GM18499 (cell line): ENCODE data around the gene COA1.
"Not testable (repeated sequence)": the region's sequence is repeated elsewhere in the genome, so short reads cannot be mapped to it uniquely, and the experiment has no call there.

Source experiments
- ATAC-seq: cut with Tn5 transposase; IDR thresholded peaks from one replicate; pipeline ENCODE4 v1.9.1; 2021; ENCODE audit warnings: moderate number of reproducible peaks; ENCODE audit not compliant: insufficient read depth, unreplicated experiment

The COA1 gene

GRCh38 chr7:43731494-43731893 is 2.2 kb upstream of the COA1 start:
- ATAC-seq = not testable (repeated sequence)

- peak; percentile 12 for ATAC-seq
These were observed 563 bp upstream of the COA1 start for GRCh38 chr7:43729924-43730248.

- ATAC-seq = no peak
These were observed 1.8 kb downstream of the COA1 start for GRCh38 chr7:43727494-43727893.

GRCh38 chr7:43727003-43727402 is 2.3 kb downstream of the COA1 start:
- ATAC-seq = no peak

- ATAC-seq = no peak
These were observed 2.9 kb downstream of the COA1 start for GRCh38 chr7:43726466-43726865.

GRCh38 chr7:43725251-43725650 is 4.1 kb downstream of the COA1 start:
- no peak for ATAC-seq

- ATAC-seq = no peak
These were observed 6.3 kb downstream of the COA1 start for GRCh38 chr7:43723007-43723341.

GRCh38 chr7:43721193-43721806 is 8.0 kb downstream of the COA1 start:
- no peak for ATAC-seq

- ATAC-seq = no peak
These were observed 12.7 kb downstream of the COA1 start for GRCh38 chr7:43716598-43716997.

GRCh38 chr7:43715966-43716365 is 13.4 kb downstream of the COA1 start:
- not testable (repeated sequence) for ATAC-seq

GRCh38 chr7:43711503-43711902 is 17.8 kb downstream of the COA1 start:
- ATAC-seq = no peak

- ATAC-seq = not testable (repeated sequence)
These were observed 21.3 kb downstream of the COA1 start for GRCh38 chr7:43708055-43708454.

GRCh38 chr7:43703573-43703972 is 25.8 kb downstream of the COA1 start:
- ATAC-seq = no peak

- ATAC-seq = no peak
These were observed 26.3 kb downstream of the COA1 start for GRCh38 chr7:43702974-43703373.

- ATAC-seq = no peak
These were observed 27.4 kb downstream of the COA1 start for GRCh38 chr7:43701929-43702328.

- no peak for ATAC-seq
These were observed 27.8 kb downstream of the COA1 start for GRCh38 chr7:43701500-43701854.

GRCh38 chr7:43700646-43701499 is 28.4 kb downstream of the COA1 start:
- ATAC-seq = no peak

- no peak for ATAC-seq
These were observed 29.2 kb downstream of the COA1 start for GRCh38 chr7:43700059-43700501.

GRCh38 chr7:43698460-43699255 is 30.7 kb downstream of the COA1 start:
- no peak for ATAC-seq

GRCh38 chr7:43697690-43698089 is 31.6 kb downstream of the COA1 start:
- ATAC-seq = no peak

GRCh38 chr7:43695365-43695764 is 34.0 kb downstream of the COA1 start:
- no peak for ATAC-seq
